ENCODE measurements around the gene KATNIP. TPM values are rescaled to one million over a fixed set of nuclear protein-coding genes. Genes with fewer than 3 reads are reported as not detected.

Gene KATNIP
- total and polyA plus RNA-seq, 9 of the 15 experiments (the other 6 are each of a cell fraction or from before 2014, with no cell fraction given), result 1.7 to 13.2 (median 8.0) TPM

- intact Hi-C loops (cut with micrococcal nuclease) (no loop called here), in situ Hi-C loops (cut with MboI) (no loop called here)
- BruUV-seq (replicated peaks), result no TSS peak
- no peaks in the 10 kb centered on the region for H3K9me3 ChIP-seq (replicated peaks; ENCODE audit: control insufficient read depth, insufficient read depth, low read depth, low read length)
- H3K9me1 ChIP-seq (ENCODE audit: control insufficient read depth, insufficient read depth, low read length), result no peaks in the 10 kb centered on the region
- no peak overlapping the region for H3K4me3 ChIP-seq
- ChIA-PET CTCF (ENCODE audit: low intra/inter-chr PET ratio) (no interaction called here), POLR2A (interaction anchor here (0.6 to 0.8 kb wide), 2 partner anchors 65 to 251 kb away, joined by 3 to 4 read pairs; no protein-coding TSS in a partner anchor)
- no peak overlapping the region for H3K4me2 ChIP-seq (ENCODE audit: insufficient read depth, low read length)
- no peak overlapping the region for H2AFZ ChIP-seq (ENCODE audit: low read depth, low read length)
- 47% methylated on average over 4 of the region's 4 CpGs for WGBS (ENCODE audit: insufficient coverage, low coverage, missing lambda C conversion rate)
- H3K27ac ChIP-seq (ENCODE audit: extremely low read depth, low read depth, low read length), result no peak overlapping the region
- TF ChIP-seq FOSL1 (tag; conservative IDR thresholded peaks at IDR 0.05) (peak; percentile 11; the same call in 1 of the 2 replicates), PRPF4 (IDR thresholded peaks at IDR 0.05; ENCODE audit: insufficient read depth, low read depth, low read length, poor library complexity, severe bottlenecking) (no peak)
- no peaks in the 10 kb centered on the region for H3K27me3 ChIP-seq (ENCODE audit: control insufficient read depth in 2 of 2, insufficient read depth in 2 of 2, low read length in 2 of 2)
- no peak for ATAC-seq
- no peaks in the 10 kb centered on the region for H4K20me1 ChIP-seq (replicated peaks; ENCODE audit: control insufficient read depth, insufficient read depth, low read length)
- H3K36me3 ChIP-seq (ENCODE audit: control insufficient read depth, insufficient read depth, low read length), result peaks cover 2% of the 10 kb centered on the region; the same call in 1 of the 3 replicates
- FAIRE-seq, result no peak
- no peak overlapping the region for H3K9ac ChIP-seq (ENCODE audit: insufficient read depth in 1 of 2, low read depth in 2 of 2, low read length in 2 of 2)
- H3K79me2 ChIP-seq (ENCODE audit: control insufficient read depth, insufficient read depth, low read length), result no peaks in the 10 kb centered on the region
- H3K4me1 ChIP-seq (replicated peaks in 1 of 2; ENCODE audit: control insufficient read depth in 2 of 2, insufficient read depth in 2 of 2, low read length in 2 of 2), result peaks cover 0 to 5% of the 10 kb centered on the region in 2 experiments; a peak in 1 of 5 replicates
- no peak for DNase-seq (ENCODE audit: extremely low read depth in 1 of 4, low spot score in 3 of 4)
Measured at GRCh38 chr16:27579087-27579980, 29.4 kb downstream of the KATNIP start.

GRCh38 chr16:27582883-27583282 is 32.9 kb downstream of the KATNIP start:
- no peak overlapping the region for H3K4me3 ChIP-seq
- H3K4me2 ChIP-seq (ENCODE audit: insufficient read depth, low read length), result no peak overlapping the region
- no peak for DNase-seq (ENCODE audit: extremely low read depth in 1 of 4, low spot score in 3 of 4)
- no peaks in the 10 kb centered on the region for H3K79me2 ChIP-seq (ENCODE audit: control insufficient read depth, insufficient read depth, low read length)
- ATAC-seq, result no peak
- in situ Hi-C loops (cut with MboI) (no loop called here), intact Hi-C loops (cut with micrococcal nuclease) (no loop called here)
- TF ChIP-seq SETDB1 (IDR thresholded peaks at IDR 0.05; ENCODE audit: low read length), result no peak
- TF ChIP-seq TOE1 (IDR thresholded peaks at IDR 0.05; ENCODE audit: borderline replicate concordance), result no peak
- TF ChIP-seq TOE1 (CRISPR knock-in tag; IDR thresholded peaks at IDR 0.05; ENCODE audit: borderline replicate concordance, low read depth), result no peak
- no peak overlapping the region for H2AFZ ChIP-seq (ENCODE audit: low read depth, low read length)
- FAIRE-seq, result no peak
- POLR2A ChIA-PET, result no interaction called here
- no TSS peak for BruUV-seq (replicated peaks)
- no peak overlapping the region for H3K27ac ChIP-seq (ENCODE audit: extremely low read depth, low read depth, low read length)
- peaks cover 0 to 5% of the 10 kb centered on the region in 2 experiments; a peak in 1 of 5 replicates for H3K4me1 ChIP-seq (replicated peaks in 1 of 2; ENCODE audit: control insufficient read depth in 2 of 2, insufficient read depth in 2 of 2, low read length in 2 of 2)
- no peaks in the 10 kb centered on the region for H3K9me3 ChIP-seq (replicated peaks; ENCODE audit: control insufficient read depth, insufficient read depth, low read depth, low read length)
- no peak overlapping the region for H3K9ac ChIP-seq (ENCODE audit: insufficient read depth in 1 of 2, low read depth in 2 of 2, low read length in 2 of 2)
- H4K20me1 ChIP-seq (replicated peaks; ENCODE audit: control insufficient read depth, insufficient read depth, low read length), result no peaks in the 10 kb centered on the region
- no peaks in the 10 kb centered on the region for H3K9me1 ChIP-seq (ENCODE audit: control insufficient read depth, insufficient read depth, low read length)
- H3K36me3 ChIP-seq (ENCODE audit: control insufficient read depth, insufficient read depth, low read length), result no peaks in the 10 kb centered on the region
- WGBS (ENCODE audit: insufficient coverage, low coverage, missing lambda C conversion rate), result 35% methylated on average over 2 of the region's 2 CpGs
- no peaks in the 10 kb centered on the region for H3K27me3 ChIP-seq (ENCODE audit: control insufficient read depth in 2 of 2, insufficient read depth in 2 of 2, low read length in 2 of 2)
- CTCF ChIA-PET (ENCODE audit: low intra/inter-chr PET ratio), result no interaction called here

All from K562 (cell line).